Right lobe of liver (tissue), 4 donors: ENCODE data around the gene ASB7.

Experiments
- CTCF ChIP-seq, 4 donors: fragments of 200-600 bp in 3 of 4; fragments of 450-650 bp in 1 of 4; IDR thresholded peaks; one replicate each; pipeline versions ENCODE4 v1.5.1 to v1.8.0; 2016 to 2022; ENCODE audit warnings: antibody characterized with exemption in 4 of 4, mild to moderate bottlenecking in 2 of 4
- POLR2A ChIP-seq: fragments of 450-650 bp; IDR thresholded peaks from one replicate; pipeline ENCODE4 v1.6.1; 2017; ENCODE audit warnings: antibody characterized with exemption, mild to moderate bottlenecking
- donor health status: DM: no; HTN: no; CAD: no.
- donor health status: DM: no; HTN: no; CAD: no.
- donor health status: DM: no; HTN: yes; CAD: no.

GRCh38 chr15:100573526-100573925 is 28.9 kb upstream of the ASB7 start:
- TF ChIP-seq CTCF (IDR thresholded peaks at IDR 0.05) (no peak), POLR2A (no peak)
